ENCODE data around the gene RANBP17.
"Not testable (repeated sequence)": the region's sequence is repeated elsewhere in the genome, so short reads cannot be mapped to it uniquely, and the experiment has no call there.

The RANBP17 gene

GRCh38 chr5:171261361-171261760 is 399.5 kb downstream of the RANBP17 start:
- no peak for DNase-seq

GRCh38 chr5:171261904-171262303 is 400.1 kb downstream of the RANBP17 start:
- no peak for DNase-seq

GRCh38 chr5:171263181-171263580 is 401.4 kb downstream of the RANBP17 start:
- no peak for DNase-seq

- DNase-seq: peak; percentile 11
These were observed 403.0 kb downstream of the RANBP17 start for GRCh38 chr5:171264843-171265242.

- DNase-seq: no peak
These were observed 407.1 kb downstream of the RANBP17 start for GRCh38 chr5:171268700-171269620.

GRCh38 chr5:171269717-171270116 is 407.9 kb downstream of the RANBP17 start:
- no peak for DNase-seq

GRCh38 chr5:171270136-171270535 is 408.3 kb downstream of the RANBP17 start:
- no peak for DNase-seq

- DNase-seq: no peak
These were observed 410.0 kb downstream of the RANBP17 start for GRCh38 chr5:171271798-171272197.

GRCh38 chr5:171272996-171273970 is 411.5 kb downstream of the RANBP17 start:
- DNase-seq: no peak

GRCh38 chr5:171275841-171276544 is 414.2 kb downstream of the RANBP17 start:
- DNase-seq: no peak

- no peak for DNase-seq
These were observed 421.9 kb downstream of the RANBP17 start for GRCh38 chr5:171283753-171284152.

- DNase-seq: no peak
These were observed 423.6 kb downstream of the RANBP17 start for GRCh38 chr5:171285465-171285864.

- no peak for DNase-seq
These were observed 426.2 kb downstream of the RANBP17 start for GRCh38 chr5:171288066-171288465.

- DNase-seq: no peak
These were observed 429.6 kb downstream of the RANBP17 start for GRCh38 chr5:171291371-171291770.

GRCh38 chr5:171295299-171295698 is 433.5 kb downstream of the RANBP17 start:
- no peak for DNase-seq

GRCh38 chr5:171295801-171296200 is 434.0 kb downstream of the RANBP17 start:
- no peak for DNase-seq

- DNase-seq: not testable (repeated sequence)
These were observed 436.1 kb downstream of the RANBP17 start for GRCh38 chr5:171297941-171298340.

- DNase-seq: no peak
These were observed 437.4 kb downstream of the RANBP17 start for GRCh38 chr5:171299228-171299627.

GRCh38 chr5:171299851-171300250 is 438.0 kb downstream of the RANBP17 start:
- DNase-seq: no peak

- no peak for DNase-seq
These were observed 438.5 kb downstream of the RANBP17 start for GRCh38 chr5:171300358-171300757.

- DNase-seq: no peak
These were observed 444.3 kb downstream of the RANBP17 start for GRCh38 chr5:171306166-171306565.

- no peak for DNase-seq
These were observed 445.2 kb downstream of the RANBP17 start for GRCh38 chr5:171306781-171307591.

All from CD4-positive, alpha-beta T cell treated with Interleukin-17A for 1 hour (primary cell).